Chondrocyte (in vitro differentiated cells): ENCODE measurements around the gene AUTS2. TPM values are rescaled to one million over a fixed set of nuclear protein-coding genes. Genes with fewer than 3 reads are reported as not detected.

Experiments used
- DNase-seq: peaks from one replicate; pipeline ENCODE4 v3.0.0; 2021; ENCODE audit warnings: mixed read lengths, low spot score
- H3K27ac Mint-ChIP-seq: one replicate; pipeline ENCODE4 v1.8.0; 2021; ENCODE audit warnings: mild to moderate bottlenecking, moderate library complexity, mixed read lengths; ENCODE audit not compliant: unreplicated experiment
- H3K27me3 Mint-ChIP-seq: 2 replicates; pipeline ENCODE4 v1.8.0; 2021; ENCODE audit warnings: low read depth, mixed read lengths
- H3K36me3 Mint-ChIP-seq: 2 replicates; pipeline ENCODE4 v1.8.0; 2021; ENCODE audit warnings: low read depth, mixed read lengths
- H3K4me1 Mint-ChIP-seq: 2 replicates; pipeline ENCODE4 v1.8.0; 2021; ENCODE audit warnings: low read depth, mild to moderate bottlenecking, mixed read lengths
- H3K4me3 Mint-ChIP-seq: one replicate; pipeline ENCODE4 v1.8.0; 2021; ENCODE audit warnings: mild to moderate bottlenecking, moderate library complexity, mixed read lengths; ENCODE audit not compliant: unreplicated experiment
- H3K9me3 Mint-ChIP-seq: 2 replicates; pipeline ENCODE4 v1.8.0; 2021; ENCODE audit warnings: low read depth, mixed read lengths
- total RNA-seq: library from RNA; stranded (reverse); gene quantifications from 3 replicates; pipeline ENCODE4 v1.2.1, GENCODE V29; 2021
- TF ChIP-seq, protein P1 (sequence below): fragments of 200-600 bp; sonication (generic); IDR thresholded peaks from 2 replicates; pipeline ENCODE4 v1.5.0; 2021; ENCODE audit warnings: antibody characterized with exemption, mild to moderate bottlenecking, moderate library complexity

Gene AUTS2
- total RNA-seq, 1 donor from 2014 or later: 31.5 TPM

DNA sequence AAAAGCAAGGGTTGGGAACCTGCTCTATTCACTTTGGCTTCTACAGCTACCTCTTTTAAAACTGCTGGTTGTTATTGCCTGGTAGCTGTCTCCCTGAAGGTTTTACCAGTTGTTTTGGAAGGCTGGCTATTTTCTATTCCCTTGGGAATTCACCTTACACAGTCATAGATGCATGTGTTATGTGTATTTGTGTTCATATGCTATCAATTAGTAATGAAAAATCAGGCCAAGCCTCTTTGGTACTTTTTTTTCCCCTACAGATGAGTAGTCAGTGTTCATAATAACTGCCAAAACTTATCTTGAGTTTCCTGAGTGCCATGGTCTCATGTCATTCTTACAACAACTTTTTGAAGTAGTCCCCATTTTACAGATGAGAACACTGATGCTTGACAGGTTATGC lies 795.7 kb downstream of the AUTS2 start:
- Mint-ChIP-seq H3K36me3 (no peaks in the 10 kb centered on the region), H3K27me3 (no peaks in the 10 kb centered on the region), H3K4me3 (no peak overlapping the region), H3K27ac (no peak overlapping the region), H3K4me1 (peaks cover 27% of the 10 kb centered on the region), H3K9me3 (no peaks in the 10 kb centered on the region)
- DNase-seq: no peak
- TF ChIP-seq, protein P1, sequence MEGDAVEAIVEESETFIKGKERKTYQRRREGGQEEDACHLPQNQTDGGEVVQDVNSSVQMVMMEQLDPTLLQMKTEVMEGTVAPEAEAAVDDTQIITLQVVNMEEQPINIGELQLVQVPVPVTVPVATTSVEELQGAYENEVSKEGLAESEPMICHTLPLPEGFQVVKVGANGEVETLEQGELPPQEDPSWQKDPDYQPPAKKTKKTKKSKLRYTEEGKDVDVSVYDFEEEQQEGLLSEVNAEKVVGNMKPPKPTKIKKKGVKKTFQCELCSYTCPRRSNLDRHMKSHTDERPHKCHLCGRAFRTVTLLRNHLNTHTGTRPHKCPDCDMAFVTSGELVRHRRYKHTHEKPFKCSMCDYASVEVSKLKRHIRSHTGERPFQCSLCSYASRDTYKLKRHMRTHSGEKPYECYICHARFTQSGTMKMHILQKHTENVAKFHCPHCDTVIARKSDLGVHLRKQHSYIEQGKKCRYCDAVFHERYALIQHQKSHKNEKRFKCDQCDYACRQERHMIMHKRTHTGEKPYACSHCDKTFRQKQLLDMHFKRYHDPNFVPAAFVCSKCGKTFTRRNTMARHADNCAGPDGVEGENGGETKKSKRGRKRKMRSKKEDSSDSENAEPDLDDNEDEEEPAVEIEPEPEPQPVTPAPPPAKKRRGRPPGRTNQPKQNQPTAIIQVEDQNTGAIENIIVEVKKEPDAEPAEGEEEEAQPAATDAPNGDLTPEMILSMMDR: no peak

DNA sequence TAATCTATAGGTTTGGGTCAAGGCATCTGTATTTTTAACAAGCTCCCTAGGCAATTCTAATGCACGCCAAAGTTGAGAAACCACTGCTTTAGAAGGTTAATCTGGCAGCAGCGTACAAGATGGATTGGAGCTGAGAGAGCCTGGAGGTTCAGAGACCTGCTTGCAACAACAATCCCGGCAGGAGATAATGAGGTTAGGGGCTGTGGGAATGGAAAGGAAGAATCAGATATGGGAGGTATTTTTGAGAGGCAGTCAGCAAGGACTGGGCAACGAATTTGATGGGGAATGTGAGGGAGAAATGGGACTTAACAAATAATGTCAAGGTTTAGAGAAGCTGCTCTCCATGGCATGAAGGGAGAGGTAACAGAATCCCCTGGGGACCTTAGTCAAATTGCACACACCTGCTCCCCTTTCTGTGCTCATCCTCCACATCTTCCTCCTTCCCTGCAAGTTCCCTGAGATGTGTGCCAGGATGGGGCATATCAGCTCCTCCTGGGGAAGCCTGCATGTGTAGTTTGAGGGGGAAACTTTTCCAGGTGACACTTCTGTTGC lies 802.6 kb downstream of the AUTS2 start:
- Mint-ChIP-seq H3K36me3 (no peaks in the 10 kb centered on the region), H3K9me3 (no peaks in the 10 kb centered on the region), H3K27me3 (no peaks in the 10 kb centered on the region), H3K4me3 (no peak overlapping the region), H3K4me1 (peaks cover 19% of the 10 kb centered on the region), H3K27ac (no peak overlapping the region)
- no peak for DNase-seq
- TF ChIP-seq, protein P1: no peak

DNA sequence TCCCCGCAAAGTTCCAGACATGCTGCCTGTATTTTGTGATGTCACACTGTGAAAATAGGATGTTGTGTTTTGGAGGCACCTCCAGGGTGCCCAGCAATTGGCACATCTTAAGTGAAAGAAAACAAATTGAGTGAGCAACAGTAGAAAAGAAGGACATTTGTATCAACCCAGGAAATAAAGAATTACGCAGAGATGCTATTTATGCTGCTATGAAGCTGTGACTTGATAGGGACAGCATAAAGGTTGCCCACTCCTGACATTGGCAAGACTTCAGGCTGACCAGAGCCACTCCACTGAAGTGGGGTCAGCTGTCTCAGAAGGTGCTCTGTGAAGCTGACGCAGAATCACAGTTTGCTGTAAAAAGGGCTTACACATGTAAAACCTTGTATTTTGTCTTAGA lies 803.8 kb downstream of the AUTS2 start:
- TF ChIP-seq, protein P1: no peak
- H3K27me3 Mint-ChIP-seq: no peaks in the 10 kb centered on the region
- DNase-seq: no peak
- no peak overlapping the region for H3K27ac Mint-ChIP-seq
- H3K4me3 Mint-ChIP-seq: no peak overlapping the region
- no peaks in the 10 kb centered on the region for H3K9me3 Mint-ChIP-seq
- H3K36me3 Mint-ChIP-seq: no peaks in the 10 kb centered on the region
- H3K4me1 Mint-ChIP-seq: peaks cover 22% of the 10 kb centered on the region

DNA sequence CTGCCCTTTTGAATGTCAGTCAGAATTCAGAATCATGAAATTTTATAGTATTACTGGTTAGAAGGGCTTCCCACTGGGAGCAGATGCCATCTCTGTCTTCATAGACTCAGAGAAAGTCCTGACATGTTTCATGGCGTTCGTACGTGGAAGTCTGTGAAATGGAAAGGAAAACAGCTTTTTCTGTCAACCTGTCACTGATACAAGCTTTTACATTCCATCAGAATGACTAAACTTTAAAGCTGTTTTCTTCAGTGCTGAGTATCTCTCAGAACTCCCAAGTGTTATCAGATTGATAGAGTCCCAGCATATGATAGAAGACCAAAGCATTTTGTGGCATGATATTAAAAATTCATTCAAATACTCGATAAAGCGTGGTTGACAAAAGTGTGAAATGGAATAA lies 807.0 kb downstream of the AUTS2 start:
- no peak overlapping the region for H3K4me3 Mint-ChIP-seq
- TF ChIP-seq, protein P1: no peak
- no peaks in the 10 kb centered on the region for H3K9me3 Mint-ChIP-seq
- no peak for DNase-seq
- H3K4me1 Mint-ChIP-seq: peaks cover 18% of the 10 kb centered on the region
- H3K36me3 Mint-ChIP-seq: no peaks in the 10 kb centered on the region
- H3K27ac Mint-ChIP-seq: no peak overlapping the region
- no peaks in the 10 kb centered on the region for H3K27me3 Mint-ChIP-seq

DNA sequence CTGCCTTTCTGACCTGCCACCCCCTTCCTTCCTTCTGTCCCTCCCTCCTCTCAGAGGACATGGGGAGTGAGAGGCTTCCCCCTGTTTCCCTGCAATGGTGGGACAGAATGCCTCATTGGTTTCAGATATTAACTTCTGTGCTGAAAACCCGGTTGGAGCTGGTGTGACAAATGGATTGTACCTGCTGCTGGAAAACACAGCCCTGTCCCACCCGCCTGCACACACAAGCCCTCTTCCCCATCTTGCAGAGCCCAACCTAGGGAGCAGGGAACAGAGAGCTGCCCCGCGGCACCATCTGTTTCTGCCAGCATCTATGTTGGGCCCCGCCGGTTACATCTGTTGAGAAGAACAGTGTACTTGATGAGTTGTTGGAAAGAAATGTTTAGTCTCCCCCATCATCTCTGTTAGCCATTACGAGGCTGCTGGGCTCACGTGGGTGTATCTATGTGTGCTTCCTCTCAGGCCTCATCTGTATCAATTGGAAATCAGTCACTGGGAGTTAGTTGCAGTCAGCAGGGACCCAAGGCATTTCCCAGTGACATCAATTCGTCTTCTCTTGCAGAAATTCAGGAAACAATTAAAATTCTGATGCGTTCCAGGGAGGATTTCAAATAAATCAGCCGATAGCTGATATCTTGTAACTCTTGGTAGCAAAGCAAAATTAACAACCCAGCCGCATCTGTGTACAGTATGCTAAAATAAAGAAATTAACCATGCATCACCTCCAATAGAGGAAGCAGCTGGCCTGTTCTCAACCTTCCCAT lies 808.1 kb downstream of the AUTS2 start:
- no peak for DNase-seq
- H3K4me1 Mint-ChIP-seq: peaks cover 18% of the 10 kb centered on the region
- H3K36me3 Mint-ChIP-seq: no peaks in the 10 kb centered on the region
- no peaks in the 10 kb centered on the region for H3K9me3 Mint-ChIP-seq
- no peaks in the 10 kb centered on the region for H3K27me3 Mint-ChIP-seq
- TF ChIP-seq, protein P1: no peak
- H3K4me3 Mint-ChIP-seq: no peak overlapping the region
- no peak overlapping the region for H3K27ac Mint-ChIP-seq
